ENCODE measurements around the gene PSORS1C1.
A peak's percentile ranks its signal among the peaks of the same experiment; 100 is the strongest.
"Not testable (repeated sequence)": the region's sequence is repeated elsewhere in the genome, so short reads cannot be mapped to it uniquely, and the experiment has no call there.

PSORS1C1 gene, protein sequence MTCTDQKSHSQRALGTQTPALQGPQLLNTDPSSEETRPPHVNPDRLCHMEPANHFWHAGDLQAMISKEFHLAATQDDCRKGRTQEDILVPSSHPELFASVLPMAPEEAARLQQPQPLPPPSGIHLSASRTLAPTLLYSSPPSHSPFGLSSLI

DNA sequence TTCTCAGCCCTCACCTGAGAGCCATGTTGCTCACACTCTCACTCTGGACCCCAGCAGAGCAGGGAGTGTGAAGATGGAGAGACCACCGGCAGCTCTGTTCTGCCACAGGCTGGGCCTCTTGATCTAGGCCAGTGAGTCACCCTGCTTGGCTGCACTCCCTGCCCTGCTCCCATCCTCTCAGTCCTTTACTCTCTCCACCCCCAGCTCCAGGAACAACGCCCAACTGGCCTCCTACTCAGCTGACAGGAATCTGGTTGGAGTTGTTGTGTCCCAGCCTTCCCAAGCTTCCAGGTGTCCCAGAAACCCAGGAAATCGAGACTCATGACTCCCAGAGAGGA, at the start of gene PSORS1C1:
PSORS1C1 (plus strand) TSS at position 260 of the 338 bp plus-strand sequence. CDS start 14,833 bp downstream, outside the sequence.
- DNase-seq (ENCODE audit: low read depth) = no peak

- DNase-seq (ENCODE audit: low read depth) = no peak
Measured at GRCh38 chr6:31065556-31065955, 49.0 kb upstream of the PSORS1C1 start.

- not testable (repeated sequence) for DNase-seq (ENCODE audit: low read depth)
Measured at GRCh38 chr6:31067028-31067427, 47.6 kb upstream of the PSORS1C1 start.

GRCh38 chr6:31067891-31068668, 46.5 kb upstream of the PSORS1C1 start:
- DNase-seq (ENCODE audit: low read depth) = not testable (repeated sequence)

DNA sequence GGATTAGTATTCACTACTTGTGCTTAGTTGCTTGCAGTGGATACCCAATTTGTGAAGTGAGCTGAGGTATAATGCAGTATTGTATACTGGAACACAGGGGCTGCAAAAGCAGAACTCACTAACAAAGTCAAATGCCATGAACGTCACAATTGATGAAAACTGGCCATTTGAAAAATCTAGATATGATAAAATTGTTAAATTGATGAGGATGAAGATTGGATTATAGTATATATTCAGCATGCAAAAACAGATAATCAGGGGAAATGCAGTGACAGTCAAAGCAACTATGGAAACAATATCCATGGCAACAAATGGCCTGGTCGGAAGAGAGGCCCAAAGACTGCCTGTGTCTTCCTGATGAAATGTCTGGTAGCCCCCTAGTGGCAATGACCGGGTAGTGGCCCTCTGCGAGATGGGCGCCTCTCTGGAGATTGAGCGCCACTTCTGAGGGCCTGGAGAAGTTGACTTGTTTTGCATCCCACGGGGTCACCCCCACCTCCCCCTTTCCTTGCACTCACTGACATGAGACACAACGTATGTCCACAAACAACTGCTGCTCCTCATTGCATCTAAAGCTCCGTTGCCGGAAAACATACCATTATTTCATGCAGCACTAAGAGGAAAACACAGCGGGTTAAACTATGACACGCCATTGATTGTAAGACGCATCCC, 45.8 kb upstream of the PSORS1C1 start:
- peak; percentile 54 for DNase-seq (ENCODE audit: low read depth)

DNA sequence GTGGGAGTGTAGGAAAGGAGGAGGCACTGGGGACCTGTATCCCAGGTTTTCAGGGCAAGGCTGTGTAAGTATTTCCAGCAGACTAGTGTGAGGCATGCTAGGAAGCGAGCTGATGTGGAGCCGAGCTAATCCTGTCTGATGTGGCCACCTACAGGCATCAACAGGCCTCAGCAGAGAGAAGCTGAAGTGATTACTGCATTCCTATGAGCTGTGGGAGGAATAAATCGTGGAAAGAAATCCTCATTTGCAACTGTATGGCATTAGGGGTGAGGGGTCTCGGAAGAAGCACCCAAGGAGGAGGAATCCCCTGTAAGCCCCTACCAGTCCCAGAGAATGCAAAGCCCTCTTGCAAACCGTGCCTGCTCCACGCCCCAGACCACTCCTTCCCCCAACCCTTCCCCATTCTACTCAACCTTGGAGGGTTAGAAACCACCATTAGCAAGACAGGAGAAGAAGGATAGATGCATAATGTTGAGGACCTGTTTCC, 43.8 kb upstream of the PSORS1C1 start:
- DNase-seq (ENCODE audit: low read depth) = no peak

- no peak for DNase-seq (ENCODE audit: low read depth)
Measured at GRCh38 chr6:31074401-31074800, 40.2 kb upstream of the PSORS1C1 start.

GRCh38 chr6:31075528-31075927, 39.1 kb upstream of the PSORS1C1 start:
- no peak for DNase-seq (ENCODE audit: low read depth)

DNA sequence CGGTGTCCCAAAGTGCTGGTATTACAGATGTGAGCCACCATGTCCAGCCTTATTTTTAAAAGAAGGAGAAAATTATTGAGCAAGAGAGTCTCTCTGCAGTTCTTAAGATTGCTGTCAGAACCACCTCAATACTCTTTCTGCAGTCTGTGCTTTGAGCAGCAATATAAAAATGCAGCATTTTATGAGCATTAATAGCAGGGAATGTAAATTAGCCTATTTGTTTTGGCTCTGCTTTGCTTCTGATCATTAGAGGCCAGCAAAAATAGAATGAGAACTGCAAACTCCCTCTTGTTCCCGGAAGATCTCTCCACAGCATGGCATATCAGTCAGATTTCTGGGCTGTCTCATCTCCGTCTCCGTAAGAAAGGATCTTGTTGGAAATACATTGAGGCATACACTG, 38.0 kb upstream of the PSORS1C1 start:
- DNase-seq (ENCODE audit: low read depth) = no peak

DNA sequence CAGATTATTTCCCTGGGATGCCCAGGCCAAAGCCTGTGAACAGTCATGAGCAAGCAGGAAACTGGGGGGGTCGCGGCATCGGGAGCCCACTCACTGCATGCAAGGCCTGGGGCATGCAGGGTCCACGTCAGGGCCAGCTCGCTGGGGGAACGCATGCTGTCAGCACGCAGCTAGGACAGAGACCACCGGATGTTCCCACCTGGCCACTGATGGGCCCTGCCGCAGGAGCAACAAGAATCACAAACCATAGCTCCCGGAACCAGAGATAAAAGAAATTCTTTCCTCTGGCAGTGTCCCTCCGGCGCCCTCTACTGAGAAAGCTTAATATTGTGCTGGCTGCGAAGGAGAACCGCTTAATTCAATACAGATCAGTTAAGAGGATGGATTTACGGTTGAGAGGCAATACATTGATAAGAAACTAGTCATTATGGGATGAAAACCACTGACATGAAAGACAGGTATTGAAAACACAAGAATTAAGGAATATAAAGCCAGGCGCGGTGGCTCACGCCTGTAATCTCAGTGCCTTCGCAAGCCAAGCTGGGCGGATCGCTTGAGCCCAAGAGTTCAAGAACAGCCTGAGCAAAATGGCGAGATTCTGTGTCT, 34.8 kb upstream of the PSORS1C1 start:
- DNase-seq (ENCODE audit: low read depth) = peak; percentile 61

- DNase-seq (ENCODE audit: low read depth) = no peak
Measured at GRCh38 chr6:31081872-31082271, 32.7 kb upstream of the PSORS1C1 start.

- DNase-seq (ENCODE audit: low read depth) = peak; percentile 21
Measured at GRCh38 chr6:31083742-31084354, 30.8 kb upstream of the PSORS1C1 start.

DNA sequence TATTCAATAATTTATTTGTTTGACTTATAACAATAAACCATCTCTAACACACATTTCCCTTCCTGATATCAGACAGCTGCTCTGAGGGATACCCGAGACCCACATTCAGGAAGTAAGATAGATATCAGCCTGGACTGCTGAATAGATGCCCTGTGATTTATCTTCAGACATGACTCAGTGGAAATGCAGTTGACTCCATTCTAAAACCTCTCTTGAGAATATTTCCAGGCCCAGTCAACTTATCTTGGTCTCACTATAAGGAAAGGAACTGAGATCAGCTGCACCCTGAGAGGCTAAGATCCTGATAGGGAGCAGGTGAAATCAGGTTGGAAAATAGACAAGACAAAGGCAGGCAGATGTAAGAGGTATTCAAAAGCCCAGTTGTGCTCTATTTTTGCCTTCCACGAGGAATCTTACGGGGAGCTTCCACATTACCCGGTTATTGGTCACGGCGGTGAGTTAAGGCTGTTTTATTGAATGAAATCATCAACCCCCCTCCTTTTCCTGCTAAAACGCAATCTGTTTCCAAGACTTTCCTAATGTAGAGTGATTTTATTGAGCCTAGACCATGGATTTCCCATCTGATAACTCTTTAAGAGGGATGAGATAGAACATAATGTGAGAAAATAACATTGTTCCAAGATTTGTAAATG, 27.7 kb upstream of the PSORS1C1 start:
- no peak for DNase-seq (ENCODE audit: low read depth)

DNA sequence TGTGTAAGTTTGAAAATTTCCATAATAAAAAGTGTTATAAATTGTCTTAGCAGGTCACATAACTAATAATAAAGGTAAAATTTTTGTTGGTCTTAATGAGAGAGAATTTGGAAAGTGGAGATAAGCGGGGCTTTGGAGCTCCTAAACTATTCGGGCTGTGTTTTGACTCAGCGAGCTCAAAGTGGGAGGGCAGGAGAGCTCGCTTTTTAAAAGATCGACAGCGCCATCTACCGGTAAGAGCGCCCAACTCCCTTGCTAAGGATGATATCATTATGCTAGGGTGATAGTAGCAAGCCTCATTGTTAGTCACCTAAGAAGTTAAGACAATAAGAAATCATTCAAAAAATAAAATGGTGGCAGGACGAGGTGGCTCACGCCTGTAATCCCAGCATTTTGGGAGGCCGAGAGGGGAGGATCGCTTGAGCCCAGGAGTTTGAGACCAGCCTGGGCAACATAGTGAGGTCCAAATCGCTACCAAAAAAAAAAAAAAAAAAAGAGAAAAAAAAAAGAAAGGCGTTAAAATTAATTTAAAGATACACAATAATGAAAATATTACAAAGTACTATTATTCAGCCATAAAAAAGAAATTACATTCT, 27.0 kb upstream of the PSORS1C1 start:
- peak; percentile 89 for DNase-seq (ENCODE audit: low read depth)

GRCh38 chr6:31090275-31090972, 24.2 kb upstream of the PSORS1C1 start:
- DNase-seq (ENCODE audit: low read depth) = no peak

DNA sequence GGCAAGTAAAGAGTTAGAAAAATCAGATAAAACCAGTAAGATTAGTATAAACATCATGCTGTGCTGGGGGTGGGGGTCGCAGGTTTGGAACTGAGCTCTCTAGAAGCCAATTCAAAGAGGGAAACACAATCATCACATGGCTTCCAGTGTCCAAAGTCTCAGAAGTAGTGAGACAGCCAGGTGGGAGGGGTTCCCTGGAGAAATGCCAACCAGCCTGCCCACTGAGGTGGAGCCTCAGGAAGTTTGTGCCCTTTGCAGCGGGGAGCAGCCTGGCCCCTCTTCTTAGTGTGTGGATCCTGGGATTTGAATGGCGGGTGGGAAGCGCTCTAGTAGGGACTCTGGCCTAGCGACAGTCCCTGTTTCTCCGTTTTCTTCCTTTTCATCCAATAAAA, 23.6 kb upstream of the PSORS1C1 start:
- no peak for DNase-seq (ENCODE audit: low read depth)

GRCh38 chr6:31091680-31092079, 22.9 kb upstream of the PSORS1C1 start:
- no peak for DNase-seq (ENCODE audit: low read depth)

- DNase-seq (ENCODE audit: low read depth) = no peak
Measured at GRCh38 chr6:31092238-31092637, 22.4 kb upstream of the PSORS1C1 start.

DNA sequence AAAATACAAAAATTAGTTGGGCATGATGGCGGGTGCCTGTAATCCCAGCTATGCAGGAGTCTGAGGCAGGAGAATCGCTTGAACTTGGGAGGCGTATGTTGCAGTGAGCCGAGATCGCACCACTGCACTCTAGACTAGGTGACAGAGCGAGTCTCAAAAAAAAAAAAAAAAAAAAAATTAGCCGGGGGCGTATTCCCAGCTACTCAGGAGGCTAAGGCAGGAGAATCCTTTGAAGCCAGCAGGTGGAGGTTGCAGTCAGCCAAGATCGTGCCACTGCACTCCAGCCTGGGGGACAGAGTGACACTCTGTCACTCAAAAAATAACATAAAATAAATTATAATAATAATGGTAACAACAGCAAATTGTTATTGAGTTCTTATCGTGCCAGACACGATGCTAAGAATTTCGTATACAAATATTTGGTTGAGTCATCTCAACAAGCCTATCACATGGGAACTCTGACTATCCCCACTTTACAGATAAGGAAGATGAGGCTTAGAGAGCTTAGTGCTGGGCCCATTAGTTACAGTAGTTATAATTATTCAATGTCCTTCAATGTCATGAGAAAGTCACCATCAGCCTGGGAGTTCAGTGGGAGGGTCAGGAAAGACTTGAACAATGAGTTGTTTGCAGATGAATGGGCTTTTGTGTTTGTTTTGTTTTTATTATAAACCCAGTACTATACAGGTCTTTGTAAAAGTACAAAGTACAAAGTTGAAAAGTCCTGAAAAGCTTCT, 21.7 kb upstream of the PSORS1C1 start:
- DNase-seq (ENCODE audit: low read depth) = no peak

GRCh38 chr6:31094389-31094881, 20.2 kb upstream of the PSORS1C1 start:
- peak; percentile 28 for DNase-seq (ENCODE audit: low read depth)
